Left lung (tissue), 10 donors: ENCODE measurements around the gene ANKRD66. TPM values are rescaled to one million over a fixed set of nuclear protein-coding genes. Genes with fewer than 3 reads are reported as not detected.
A peak's percentile ranks its signal among the peaks of the same experiment; 100 is the strongest.

Experiments used
- ATAC-seq: fragments of 200-7000 bp; cut with Tn5 transposase; one replicate; pipeline ENCODE4 v1.9.1; 2020; ENCODE audit warnings: moderate library complexity
- DNase-seq, 4 donors: peaks; one replicate each; pipeline ENCODE4 v3.0.0-alpha.2; 2013 to 2020
- H3K27ac ChIP-seq, 2 donors: fragments of 200-600 bp; sonication (generic) in 1 of 2; one replicate each; pipeline versions ENCODE4 v1.5.0 to v1.8.0; 2020 to 2021
- H3K27me3 ChIP-seq, 2 donors: fragments of 200-600 bp; sonication (generic) in 1 of 2; one replicate each; pipeline versions ENCODE4 v1.5.0 to v1.8.0; 2020 to 2021
- H3K36me3 ChIP-seq, 2 donors: fragments of 200-600 bp; sonication (generic) in 1 of 2; one replicate each; pipeline versions ENCODE4 v1.5.0 to v1.8.0; 2020 to 2021
- H3K4me1 ChIP-seq, 2 donors: fragments of 200-600 bp; one replicate each; pipeline ENCODE4 v1.8.0; 2021
- H3K4me3 ChIP-seq, 2 donors: fragments of 200-600 bp; sonication (generic) in 1 of 2; one replicate each; pipeline versions ENCODE4 v1.5.0 to v1.8.0; 2020 to 2021; ENCODE audit warnings: mild to moderate bottlenecking in 1 of 2
- H3K9me3 ChIP-seq, 2 donors: fragments of 200-600 bp; sonication (generic) in 1 of 2; one replicate each; pipeline versions ENCODE4 v1.5.0 to v1.8.0; 2020 to 2021
- intact Hi-C, 2 donors: fragments of 100-400 bp; cut with DNase I; formaldehyde crosslinking; loops; one replicate each; pipeline versions ENCODE4 v1.11.2 to v1.14.2; 2022
- polyA plus RNA-seq, 6 donors: library from polyadenylated mRNA; unstranded; fragments of 120-200 nt; gene quantifications; one replicate each; pipeline ENCODE4 v1.2.1, GENCODE V29; 2013; ENCODE audit not compliant: insufficient read length in 6 of 6
- total RNA-seq, 2 donors: library from RNA; stranded (reverse); fragmentation: NEBNext Ultra II Directional; extraction: Animal tissue kit (Norgen Biotek cat#: 25700); gene quantifications; one replicate each; pipeline ENCODE4 v1.2.1, GENCODE V29; 2021
- TF ChIP-seq, protein P1 (sequence below), 2 donors: fragments of 200-600 bp; sonication (generic) in 1 of 2; IDR thresholded peaks; one replicate each; pipeline versions ENCODE4 v1.5.0 to v1.8.0; 2021; ENCODE audit warnings: antibody characterized with exemption in 2 of 2
- donor health status: DM: no; HTN: yes; CAD: no.
- donor health status: DM: no; HTN: no; CAD: no.

ANKRD66 gene
- total and polyA plus RNA-seq, 8 donors, result 0.36 to 2.9 (median 2.4) TPM; not detected in 1

DNA sequence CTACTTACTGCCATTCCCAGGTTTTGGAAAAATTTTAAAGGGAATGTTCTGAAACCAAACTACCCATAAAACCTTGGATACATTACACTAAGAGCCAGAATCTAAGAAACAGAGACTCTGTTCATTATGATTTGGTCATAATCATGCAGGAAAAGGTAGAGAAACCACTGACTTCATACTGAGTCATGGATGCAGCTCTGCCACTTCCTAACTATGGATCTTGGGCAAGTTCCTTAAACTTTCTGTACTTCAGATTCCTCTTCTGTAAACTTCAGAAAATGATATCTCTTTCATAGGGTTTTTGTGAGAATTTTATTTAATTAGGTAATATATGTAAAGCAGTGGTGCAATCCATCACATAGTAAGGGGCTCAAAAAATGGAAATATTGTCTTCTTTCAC is 31.6 kb upstream of the ANKRD66 start:
- ATAC-seq, result peak; percentile 23
- no peaks in the 10 kb centered on the region for H3K36me3 ChIP-seq

DNA sequence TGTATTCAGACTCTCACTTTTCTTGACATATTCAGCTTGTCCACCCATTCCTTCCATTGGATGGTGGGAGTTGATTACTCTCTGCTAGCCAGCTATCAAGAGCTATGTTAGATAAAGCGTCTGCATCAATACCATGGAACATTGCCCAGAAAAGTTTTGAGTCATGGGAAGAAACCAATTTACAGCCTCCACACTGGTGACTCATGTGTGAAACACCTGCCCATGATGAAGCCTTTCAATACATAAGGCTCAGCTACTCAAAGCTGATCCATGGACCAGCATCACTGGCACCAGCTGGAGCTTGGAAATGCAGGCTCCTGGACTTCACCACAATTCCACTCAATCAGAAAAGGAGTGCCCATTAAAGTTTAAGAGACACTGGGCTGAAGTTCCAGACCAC is 27.6 kb upstream of the ANKRD66 start:
- no peaks in the 10 kb centered on the region for H3K27me3 ChIP-seq
- H3K4me1 ChIP-seq, result peaks cover 0 to 6% of the 10 kb centered on the region in 2 donors
- H3K36me3 ChIP-seq, result no peaks in the 10 kb centered on the region
- no peak overlapping the region for H3K4me3 ChIP-seq
- no peak overlapping the region for H3K27ac ChIP-seq
- H3K9me3 ChIP-seq, result no peaks in the 10 kb centered on the region
- no peak for ATAC-seq
- TF ChIP-seq, protein P1, sequence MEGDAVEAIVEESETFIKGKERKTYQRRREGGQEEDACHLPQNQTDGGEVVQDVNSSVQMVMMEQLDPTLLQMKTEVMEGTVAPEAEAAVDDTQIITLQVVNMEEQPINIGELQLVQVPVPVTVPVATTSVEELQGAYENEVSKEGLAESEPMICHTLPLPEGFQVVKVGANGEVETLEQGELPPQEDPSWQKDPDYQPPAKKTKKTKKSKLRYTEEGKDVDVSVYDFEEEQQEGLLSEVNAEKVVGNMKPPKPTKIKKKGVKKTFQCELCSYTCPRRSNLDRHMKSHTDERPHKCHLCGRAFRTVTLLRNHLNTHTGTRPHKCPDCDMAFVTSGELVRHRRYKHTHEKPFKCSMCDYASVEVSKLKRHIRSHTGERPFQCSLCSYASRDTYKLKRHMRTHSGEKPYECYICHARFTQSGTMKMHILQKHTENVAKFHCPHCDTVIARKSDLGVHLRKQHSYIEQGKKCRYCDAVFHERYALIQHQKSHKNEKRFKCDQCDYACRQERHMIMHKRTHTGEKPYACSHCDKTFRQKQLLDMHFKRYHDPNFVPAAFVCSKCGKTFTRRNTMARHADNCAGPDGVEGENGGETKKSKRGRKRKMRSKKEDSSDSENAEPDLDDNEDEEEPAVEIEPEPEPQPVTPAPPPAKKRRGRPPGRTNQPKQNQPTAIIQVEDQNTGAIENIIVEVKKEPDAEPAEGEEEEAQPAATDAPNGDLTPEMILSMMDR (IDR thresholded peaks at IDR 0.05), result no peak
- DNase-seq, result no peak
- intact Hi-C loops, result no loop called here

More for the DNA sequence above, 31.6 kb upstream of the ANKRD66 start:
- TF ChIP-seq, protein P1 (IDR thresholded peaks at IDR 0.05), result no peak
- Histone ChIP-seq H3K9me3 (no peaks in the 10 kb centered on the region), H3K4me1 (peaks cover 0 to 12% of the 10 kb centered on the region in 2 donors), H3K27me3 (no peaks in the 10 kb centered on the region), H3K27ac (peak overlapping the region in 1 of 2 donors; percentile 11), H3K4me3 (no peak overlapping the region)
- no peak for DNase-seq
- intact Hi-C loops, result no loop called here

DNA sequence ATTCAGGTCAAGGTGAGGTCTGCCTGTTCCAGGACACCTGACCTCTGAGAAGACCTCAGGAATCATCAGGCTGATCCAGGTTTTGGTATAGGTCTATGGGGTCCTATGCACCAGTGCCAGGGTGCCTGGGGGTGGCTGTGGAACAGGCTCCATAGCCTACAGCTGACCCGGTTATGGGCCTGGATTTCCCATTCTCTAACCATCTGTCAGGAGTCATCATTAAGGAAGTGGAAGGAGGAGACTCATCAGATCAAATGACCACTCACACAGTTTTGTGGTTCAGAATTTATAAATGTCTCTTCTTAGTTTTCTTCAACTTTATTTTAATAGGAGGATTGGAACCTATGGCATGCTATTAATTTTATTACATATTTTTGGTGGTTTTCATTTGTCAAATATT is 26.3 kb upstream of the ANKRD66 start:
- TF ChIP-seq, protein P1 (IDR thresholded peaks at IDR 0.05), result no peak
- Histone ChIP-seq H3K27me3 (no peaks in the 10 kb centered on the region), H3K36me3 (no peaks in the 10 kb centered on the region), H3K9me3 (no peaks in the 10 kb centered on the region), H3K4me3 (no peak overlapping the region), H3K4me1 (no peaks in the 10 kb centered on the region), H3K27ac (no peak overlapping the region)
- intact Hi-C loops, result no loop called here
- ATAC-seq, result no peak
- no peak for DNase-seq

DNA sequence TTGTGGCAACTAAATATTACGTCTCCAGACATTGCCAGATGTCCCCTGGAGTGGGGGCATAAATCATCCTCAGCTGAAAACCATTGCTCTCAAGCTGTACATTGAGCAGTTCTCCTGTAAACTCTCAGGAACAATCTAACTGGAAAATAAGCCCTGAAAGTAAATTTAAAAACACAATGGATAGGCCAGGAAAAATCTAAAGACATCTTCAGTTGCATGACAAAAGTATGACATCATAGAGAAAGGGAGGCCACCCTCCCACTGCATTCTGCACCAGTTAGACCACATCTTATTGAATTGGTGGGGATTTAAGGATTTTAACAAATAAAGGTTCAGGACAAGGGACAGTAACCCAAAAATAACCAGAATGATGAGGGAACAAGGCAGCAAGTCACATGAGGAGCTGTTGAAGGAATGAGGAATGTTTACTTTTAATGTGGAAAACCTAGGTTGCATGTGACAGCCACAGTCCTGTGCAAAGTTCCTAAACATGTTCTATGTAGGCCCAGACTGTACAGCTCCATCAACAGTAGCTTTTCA is 16.9 kb upstream of the ANKRD66 start:
- intact Hi-C loops, result no loop called here
- TF ChIP-seq, protein P1 (IDR thresholded peaks at IDR 0.05), result no peak
- Histone ChIP-seq H3K36me3 (no peaks in the 10 kb centered on the region), H3K27ac (no peak overlapping the region), H3K27me3 (peaks cover 0 to 21% of the 10 kb centered on the region in 2 donors), H3K9me3 (no peaks in the 10 kb centered on the region), H3K4me3 (no peak overlapping the region), H3K4me1 (peaks cover 0 to 4% of the 10 kb centered on the region in 2 donors)
- ATAC-seq (no peak), DNase-seq (no peak)

DNA sequence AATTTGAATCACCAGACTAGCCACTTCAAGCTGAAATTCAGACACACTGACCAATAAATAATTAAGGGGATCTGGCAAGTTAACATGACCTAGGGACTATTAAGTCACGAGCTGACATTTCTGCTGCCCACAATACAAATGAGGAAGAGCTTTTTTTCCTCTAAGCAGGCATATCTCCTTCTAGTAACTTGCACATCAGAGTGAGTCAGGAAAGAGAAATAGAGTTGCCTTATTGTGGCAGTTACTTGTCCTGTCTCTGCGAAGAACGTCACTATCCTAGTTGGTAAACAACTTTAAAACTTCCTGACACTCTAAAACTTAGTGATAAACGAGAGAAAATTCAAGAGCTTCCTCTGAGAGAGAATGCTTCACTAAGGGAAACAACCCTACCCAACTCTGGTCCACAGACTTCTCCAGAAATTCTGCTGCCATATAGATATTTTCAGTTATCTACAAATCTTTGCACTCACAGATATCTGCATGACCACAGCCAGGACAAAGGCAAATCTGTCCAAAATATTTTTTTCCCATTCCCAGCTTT is 15.7 kb upstream of the ANKRD66 start:
- ATAC-seq, result peak; percentile 50
- intact Hi-C loops, result no loop called here

More for the DNA sequence above, 15.7 kb upstream of the ANKRD66 start:
- no peaks in the 10 kb centered on the region for H3K9me3 ChIP-seq
- TF ChIP-seq, protein P1 (IDR thresholded peaks at IDR 0.05), result no peak
- peaks cover 10 to 33% of the 10 kb centered on the region in 2 donors for H3K27me3 ChIP-seq
- no peaks in the 10 kb centered on the region for H3K36me3 ChIP-seq
- H3K4me1 ChIP-seq, result peaks cover 0 to 13% of the 10 kb centered on the region in 2 donors
- no peak for DNase-seq
- no peak overlapping the region for H3K4me3 ChIP-seq
- H3K27ac ChIP-seq, result peak overlapping the region in 1 of 2 donors; percentile 57
